Measurements from ENCODE around the gene WT1.

DNA sequence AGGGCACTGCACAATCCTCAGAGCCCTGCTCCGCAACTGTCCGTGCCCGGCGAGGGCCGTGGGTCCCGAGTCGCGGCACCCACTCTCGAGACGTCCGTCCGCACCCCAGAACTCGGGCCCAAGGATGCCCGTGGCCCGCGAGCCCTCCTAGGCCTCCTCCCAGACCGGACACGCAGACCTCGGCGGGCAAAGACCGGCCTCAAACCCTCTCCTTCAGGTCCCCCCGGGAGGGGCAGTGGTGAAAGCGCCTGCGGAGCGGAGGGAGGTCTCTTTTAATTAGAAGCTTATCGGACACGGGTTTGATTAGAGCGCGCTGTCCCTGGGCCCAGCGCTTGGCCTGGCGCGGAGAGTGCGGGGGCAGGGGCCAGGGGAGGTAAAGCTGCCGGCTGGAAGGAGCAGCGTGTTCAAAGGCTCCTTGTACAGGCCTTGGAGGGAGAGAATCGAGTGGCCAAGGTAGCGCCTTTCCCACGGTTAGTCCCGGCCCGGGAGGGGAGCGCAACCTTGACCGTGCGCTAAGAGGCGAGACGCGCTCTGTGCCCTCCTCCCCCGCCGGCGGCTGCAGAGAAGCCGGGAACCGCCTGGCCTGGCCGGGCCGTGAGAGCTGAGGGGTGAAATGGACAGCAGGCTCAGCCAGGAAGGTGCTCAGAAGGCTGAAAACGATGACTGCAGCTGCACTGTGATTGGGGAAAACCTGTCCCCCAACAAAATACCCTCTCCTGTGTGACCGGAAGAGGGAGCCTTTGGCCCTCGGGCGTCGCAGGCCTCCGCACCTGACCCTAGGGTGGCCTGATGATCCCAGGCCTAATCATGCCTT, 4.6 kb downstream of the WT1 start:
- TF ChIP-seq, protein P1, sequence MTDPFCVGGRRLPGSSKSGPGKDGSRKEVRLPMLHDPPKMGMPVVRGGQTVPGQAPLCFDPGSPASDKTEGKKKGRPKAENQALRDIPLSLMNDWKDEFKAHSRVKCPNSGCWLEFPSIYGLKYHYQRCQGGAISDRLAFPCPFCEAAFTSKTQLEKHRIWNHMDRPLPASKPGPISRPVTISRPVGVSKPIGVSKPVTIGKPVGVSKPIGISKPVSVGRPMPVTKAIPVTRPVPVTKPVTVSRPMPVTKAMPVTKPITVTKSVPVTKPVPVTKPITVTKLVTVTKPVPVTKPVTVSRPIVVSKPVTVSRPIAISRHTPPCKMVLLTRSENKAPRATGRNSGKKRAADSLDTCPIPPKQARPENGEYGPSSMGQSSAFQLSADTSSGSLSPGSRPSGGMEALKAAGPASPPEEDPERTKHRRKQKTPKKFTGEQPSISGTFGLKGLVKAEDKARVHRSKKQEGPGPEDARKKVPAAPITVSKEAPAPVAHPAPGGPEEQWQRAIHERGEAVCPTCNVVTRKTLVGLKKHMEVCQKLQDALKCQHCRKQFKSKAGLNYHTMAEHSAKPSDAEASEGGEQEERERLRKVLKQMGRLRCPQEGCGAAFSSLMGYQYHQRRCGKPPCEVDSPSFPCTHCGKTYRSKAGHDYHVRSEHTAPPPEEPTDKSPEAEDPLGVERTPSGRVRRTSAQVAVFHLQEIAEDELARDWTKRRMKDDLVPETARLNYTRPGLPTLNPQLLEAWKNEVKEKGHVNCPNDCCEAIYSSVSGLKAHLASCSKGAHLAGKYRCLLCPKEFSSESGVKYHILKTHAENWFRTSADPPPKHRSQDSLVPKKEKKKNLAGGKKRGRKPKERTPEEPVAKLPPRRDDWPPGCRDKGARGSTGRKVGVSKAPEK (CRISPR knock-in tag; IDR thresholded peaks at IDR 0.05; ENCODE audit: borderline replicate concordance) = no peak
- TF ChIP-seq FOXA3 (CRISPR knock-in tag; IDR thresholded peaks at IDR 0.05) = no peak
- no peak for TF ChIP-seq RFXAP (CRISPR knock-in tag; IDR thresholded peaks at IDR 0.05; ENCODE audit: borderline replicate concordance)
- TF ChIP-seq KAT7 (CRISPR knock-in tag; IDR thresholded peaks at IDR 0.05; ENCODE audit: borderline replicate concordance) = no peak
- no peak for TF ChIP-seq POLR2A (IDR thresholded peaks at IDR 0.05; ENCODE audit: insufficient read depth in 1 of 2, low read depth in 2 of 2, low read length in 2 of 2)
- TF ChIP-seq, protein P2, sequence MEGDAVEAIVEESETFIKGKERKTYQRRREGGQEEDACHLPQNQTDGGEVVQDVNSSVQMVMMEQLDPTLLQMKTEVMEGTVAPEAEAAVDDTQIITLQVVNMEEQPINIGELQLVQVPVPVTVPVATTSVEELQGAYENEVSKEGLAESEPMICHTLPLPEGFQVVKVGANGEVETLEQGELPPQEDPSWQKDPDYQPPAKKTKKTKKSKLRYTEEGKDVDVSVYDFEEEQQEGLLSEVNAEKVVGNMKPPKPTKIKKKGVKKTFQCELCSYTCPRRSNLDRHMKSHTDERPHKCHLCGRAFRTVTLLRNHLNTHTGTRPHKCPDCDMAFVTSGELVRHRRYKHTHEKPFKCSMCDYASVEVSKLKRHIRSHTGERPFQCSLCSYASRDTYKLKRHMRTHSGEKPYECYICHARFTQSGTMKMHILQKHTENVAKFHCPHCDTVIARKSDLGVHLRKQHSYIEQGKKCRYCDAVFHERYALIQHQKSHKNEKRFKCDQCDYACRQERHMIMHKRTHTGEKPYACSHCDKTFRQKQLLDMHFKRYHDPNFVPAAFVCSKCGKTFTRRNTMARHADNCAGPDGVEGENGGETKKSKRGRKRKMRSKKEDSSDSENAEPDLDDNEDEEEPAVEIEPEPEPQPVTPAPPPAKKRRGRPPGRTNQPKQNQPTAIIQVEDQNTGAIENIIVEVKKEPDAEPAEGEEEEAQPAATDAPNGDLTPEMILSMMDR (CRISPR knock-in tag; IDR thresholded peaks at IDR 0.05) = peak; percentile 55
- TF ChIP-seq, protein P3, sequence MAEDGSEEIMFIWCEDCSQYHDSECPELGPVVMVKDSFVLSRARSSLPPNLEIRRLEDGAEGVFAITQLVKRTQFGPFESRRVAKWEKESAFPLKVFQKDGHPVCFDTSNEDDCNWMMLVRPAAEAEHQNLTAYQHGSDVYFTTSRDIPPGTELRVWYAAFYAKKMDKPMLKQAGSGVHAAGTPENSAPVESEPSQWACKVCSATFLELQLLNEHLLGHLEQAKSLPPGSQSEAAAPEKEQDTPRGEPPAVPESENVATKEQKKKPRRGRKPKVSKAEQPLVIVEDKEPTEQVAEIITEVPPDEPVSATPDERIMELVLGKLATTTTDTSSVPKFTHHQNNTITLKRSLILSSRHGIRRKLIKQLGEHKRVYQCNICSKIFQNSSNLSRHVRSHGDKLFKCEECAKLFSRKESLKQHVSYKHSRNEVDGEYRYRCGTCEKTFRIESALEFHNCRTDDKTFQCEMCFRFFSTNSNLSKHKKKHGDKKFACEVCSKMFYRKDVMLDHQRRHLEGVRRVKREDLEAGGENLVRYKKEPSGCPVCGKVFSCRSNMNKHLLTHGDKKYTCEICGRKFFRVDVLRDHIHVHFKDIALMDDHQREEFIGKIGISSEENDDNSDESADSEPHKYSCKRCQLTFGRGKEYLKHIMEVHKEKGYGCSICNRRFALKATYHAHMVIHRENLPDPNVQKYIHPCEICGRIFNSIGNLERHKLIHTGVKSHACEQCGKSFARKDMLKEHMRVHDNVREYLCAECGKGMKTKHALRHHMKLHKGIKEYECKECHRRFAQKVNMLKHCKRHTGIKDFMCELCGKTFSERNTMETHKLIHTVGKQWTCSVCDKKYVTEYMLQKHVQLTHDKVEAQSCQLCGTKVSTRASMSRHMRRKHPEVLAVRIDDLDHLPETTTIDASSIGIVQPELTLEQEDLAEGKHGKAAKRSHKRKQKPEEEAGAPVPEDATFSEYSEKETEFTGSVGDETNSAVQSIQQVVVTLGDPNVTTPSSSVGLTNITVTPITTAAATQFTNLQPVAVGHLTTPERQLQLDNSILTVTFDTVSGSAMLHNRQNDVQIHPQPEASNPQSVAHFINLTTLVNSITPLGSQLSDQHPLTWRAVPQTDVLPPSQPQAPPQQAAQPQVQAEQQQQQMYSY (CRISPR knock-in tag; IDR thresholded peaks at IDR 0.05) = no peak
- TF ChIP-seq ZNF350 (CRISPR knock-in tag; IDR thresholded peaks at IDR 0.05; ENCODE audit: borderline replicate concordance, low read depth) = no peak
- no peak for TF ChIP-seq JUN (CRISPR knock-in tag; IDR thresholded peaks at IDR 0.05)
- no peak for TF ChIP-seq ZMYM3 (CRISPR knock-in tag; IDR thresholded peaks at IDR 0.05)
- TF ChIP-seq KMT2B (CRISPR knock-in tag; IDR thresholded peaks at IDR 0.05) = no peak
- TF ChIP-seq XRCC5 (optimal IDR thresholded peaks at IDR 0.05; ENCODE audit: low read length) = no peak
- no peak for TF ChIP-seq NFE2L2 (IDR thresholded peaks at IDR 0.05; ENCODE audit: low read length)
- TF ChIP-seq, protein P4, sequence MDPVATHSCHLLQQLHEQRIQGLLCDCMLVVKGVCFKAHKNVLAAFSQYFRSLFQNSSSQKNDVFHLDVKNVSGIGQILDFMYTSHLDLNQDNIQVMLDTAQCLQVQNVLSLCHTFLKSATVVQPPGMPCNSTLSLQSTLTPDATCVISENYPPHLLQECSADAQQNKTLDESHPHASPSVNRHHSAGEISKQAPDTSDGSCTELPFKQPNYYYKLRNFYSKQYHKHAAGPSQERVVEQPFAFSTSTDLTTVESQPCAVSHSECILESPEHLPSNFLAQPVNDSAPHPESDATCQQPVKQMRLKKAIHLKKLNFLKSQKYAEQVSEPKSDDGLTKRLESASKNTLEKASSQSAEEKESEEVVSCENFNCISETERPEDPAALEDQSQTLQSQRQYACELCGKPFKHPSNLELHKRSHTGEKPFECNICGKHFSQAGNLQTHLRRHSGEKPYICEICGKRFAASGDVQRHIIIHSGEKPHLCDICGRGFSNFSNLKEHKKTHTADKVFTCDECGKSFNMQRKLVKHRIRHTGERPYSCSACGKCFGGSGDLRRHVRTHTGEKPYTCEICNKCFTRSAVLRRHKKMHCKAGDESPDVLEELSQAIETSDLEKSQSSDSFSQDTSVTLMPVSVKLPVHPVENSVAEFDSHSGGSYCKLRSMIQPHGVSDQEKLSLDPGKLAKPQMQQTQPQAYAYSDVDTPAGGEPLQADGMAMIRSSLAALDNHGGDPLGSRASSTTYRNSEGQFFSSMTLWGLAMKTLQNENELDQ (CRISPR knock-in tag; IDR thresholded peaks at IDR 0.05; ENCODE audit: borderline replicate concordance) = no peak

Data from HepG2 (cell line).